Skeletal muscle cell (primary cell): ENCODE measurements around the gene PSMB11.

Experiments used
- DNase-seq: peaks from one replicate; pipeline ENCODE4 v3.0.0-alpha.2; 2010; ENCODE audit warnings: low read depth
- H3K4me3 ChIP-seq: 2 replicates; pipeline ENCODE4 v1.5.1; 2011; ENCODE audit warnings: low read depth, mild to moderate bottlenecking, control low read depth, low read length, moderate library complexity

The PSMB11 gene

GRCh38 chr14:23071921-23072539 is 30.0 kb downstream of the PSMB11 start:
- H3K4me3 ChIP-seq, result no peak overlapping the region
- DNase-seq, result no peak

- no peak overlapping the region for H3K4me3 ChIP-seq
- no peak for DNase-seq
These were observed 32.9 kb downstream of the PSMB11 start for GRCh38 chr14:23074906-23075305.

GRCh38 chr14:23076785-23077408 is 34.9 kb downstream of the PSMB11 start:
- no peak for DNase-seq

GRCh38 chr14:23077962-23078361 is 36.0 kb downstream of the PSMB11 start:
- DNase-seq, result no peak
- H3K4me3 ChIP-seq, result no peak overlapping the region

More at GRCh38 chr14:23076785-23077408, 34.9 kb downstream of the PSMB11 start:
- no peak overlapping the region for H3K4me3 ChIP-seq

DNA sequence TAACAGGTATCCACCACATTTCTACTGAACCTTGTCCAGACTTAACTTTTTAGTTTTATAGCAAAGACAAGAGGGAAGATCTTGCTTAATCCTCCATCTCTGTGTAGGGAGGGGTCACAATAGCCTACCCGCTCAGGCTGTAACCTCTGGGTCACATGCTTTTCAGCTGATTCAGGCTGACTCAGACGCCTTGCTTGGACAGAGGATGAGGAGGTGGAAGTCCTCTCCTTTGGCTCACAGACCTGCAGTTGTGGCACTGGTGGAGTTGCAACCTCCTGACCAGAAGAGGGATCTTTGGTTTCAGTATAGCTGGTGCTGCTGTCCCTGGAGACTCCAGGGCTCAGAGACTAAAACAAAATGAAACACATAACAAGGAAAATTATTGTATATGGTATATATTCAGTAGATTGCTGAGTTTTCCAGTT is 36.7 kb downstream of the PSMB11 start:
- peak; percentile 95 for DNase-seq
- H3K4me3 ChIP-seq, result no peak overlapping the region

DNA sequence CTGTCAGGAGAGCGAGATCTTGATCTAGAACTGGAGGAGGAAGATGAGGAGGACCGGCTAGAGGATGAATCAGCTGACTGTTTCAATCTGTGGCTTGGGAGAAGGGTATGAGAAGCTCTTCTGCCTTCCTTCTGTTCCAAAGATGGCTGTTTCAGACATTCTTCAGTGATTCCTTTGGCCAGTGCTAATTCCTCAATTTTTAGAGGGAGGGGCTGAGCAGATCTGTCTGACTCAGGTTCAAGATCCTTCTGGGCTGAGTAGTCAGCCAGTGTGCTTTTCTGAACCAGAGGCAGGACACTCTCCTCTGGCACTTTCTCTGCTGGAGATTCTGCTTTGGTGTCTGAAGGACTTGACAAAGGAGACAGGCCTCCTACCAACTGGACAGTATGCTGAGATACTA is 37.7 kb downstream of the PSMB11 start:
- DNase-seq, result no peak
- no peak overlapping the region for H3K4me3 ChIP-seq

GRCh38 chr14:23080474-23080873 is 38.5 kb downstream of the PSMB11 start:
- DNase-seq, result no peak
- no peak overlapping the region for H3K4me3 ChIP-seq

- no peak for DNase-seq
These were observed 43.4 kb downstream of the PSMB11 start for GRCh38 chr14:23085458-23085857.

DNA sequence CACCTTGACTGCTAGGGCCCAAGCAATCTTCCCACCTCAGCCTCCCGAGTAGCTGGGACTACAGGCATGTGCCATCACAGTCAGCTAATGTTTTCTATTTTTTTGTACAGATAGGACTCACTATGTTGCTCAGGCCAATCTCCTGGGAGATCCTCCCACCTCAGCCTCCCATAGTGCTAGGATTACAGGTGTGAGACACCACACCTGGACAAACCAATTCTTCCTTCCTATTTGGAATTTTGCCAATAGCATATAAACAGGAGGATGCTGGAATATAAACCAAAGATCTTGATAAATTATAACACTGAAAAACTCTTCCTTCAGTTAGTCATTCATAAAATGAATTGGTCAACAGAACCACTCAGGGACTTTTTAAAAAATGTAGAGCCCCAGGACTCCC is 44.6 kb downstream of the PSMB11 start:
- H3K4me3 ChIP-seq, result no peak overlapping the region
- no peak for DNase-seq

More at GRCh38 chr14:23085458-23085857, 43.4 kb downstream of the PSMB11 start:
- no peak overlapping the region for H3K4me3 ChIP-seq

DNA sequence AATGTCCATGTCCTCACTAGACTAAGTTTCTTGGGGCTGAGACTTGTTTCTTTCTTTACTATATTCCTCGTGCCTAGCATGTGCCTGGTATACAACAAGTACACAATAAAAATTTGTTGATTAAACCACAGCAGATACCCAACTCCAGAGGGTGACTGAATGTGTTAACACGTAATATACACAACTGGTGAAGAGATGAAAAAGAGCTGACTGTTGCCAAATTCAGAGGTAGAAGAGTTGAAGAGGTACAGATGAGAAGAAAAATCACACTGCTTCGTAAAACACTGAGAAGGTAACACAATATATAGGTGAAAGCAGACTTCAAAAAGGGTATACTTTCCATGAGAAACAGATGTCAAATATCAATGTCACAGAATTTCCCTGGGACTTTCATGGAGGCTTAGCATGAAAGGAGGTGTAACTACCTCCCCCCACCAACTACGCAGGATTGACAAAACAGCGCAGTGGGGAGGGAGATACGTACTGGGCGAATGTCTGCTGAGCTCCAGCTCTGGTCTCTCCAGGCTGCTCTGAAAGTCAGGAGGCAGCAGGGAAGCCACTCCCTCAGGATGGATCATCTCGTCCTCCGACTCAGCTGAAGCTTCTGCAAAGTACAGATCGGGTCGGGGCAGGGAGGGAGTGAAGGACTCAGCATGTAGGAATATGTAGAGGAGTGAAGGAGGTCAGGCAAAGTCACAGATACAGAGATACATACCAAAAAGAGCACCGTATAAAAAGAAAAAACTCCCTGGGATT is 47.7 kb downstream of the PSMB11 start:
- DNase-seq, result no peak
- no peak overlapping the region for H3K4me3 ChIP-seq

DNA sequence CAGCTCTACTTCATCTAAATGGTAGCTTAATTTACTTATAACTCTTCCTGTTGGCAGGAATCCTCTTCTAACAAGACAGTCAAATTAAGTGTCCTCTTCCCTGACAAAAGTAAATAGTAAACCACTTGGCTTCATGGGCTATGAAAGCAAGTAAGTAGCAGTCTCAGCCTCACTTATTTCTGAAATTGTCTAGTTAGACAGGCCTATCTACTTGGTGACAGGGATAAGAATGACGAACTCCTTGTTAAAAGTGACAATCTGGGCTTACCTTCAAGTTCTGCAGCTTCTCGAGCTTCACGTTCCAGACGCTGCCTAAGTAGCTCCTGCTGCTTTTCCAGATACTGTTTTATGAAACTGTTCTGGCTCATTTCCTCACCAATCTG is 48.2 kb downstream of the PSMB11 start:
- no peak overlapping the region for H3K4me3 ChIP-seq
- no peak for DNase-seq

DNA sequence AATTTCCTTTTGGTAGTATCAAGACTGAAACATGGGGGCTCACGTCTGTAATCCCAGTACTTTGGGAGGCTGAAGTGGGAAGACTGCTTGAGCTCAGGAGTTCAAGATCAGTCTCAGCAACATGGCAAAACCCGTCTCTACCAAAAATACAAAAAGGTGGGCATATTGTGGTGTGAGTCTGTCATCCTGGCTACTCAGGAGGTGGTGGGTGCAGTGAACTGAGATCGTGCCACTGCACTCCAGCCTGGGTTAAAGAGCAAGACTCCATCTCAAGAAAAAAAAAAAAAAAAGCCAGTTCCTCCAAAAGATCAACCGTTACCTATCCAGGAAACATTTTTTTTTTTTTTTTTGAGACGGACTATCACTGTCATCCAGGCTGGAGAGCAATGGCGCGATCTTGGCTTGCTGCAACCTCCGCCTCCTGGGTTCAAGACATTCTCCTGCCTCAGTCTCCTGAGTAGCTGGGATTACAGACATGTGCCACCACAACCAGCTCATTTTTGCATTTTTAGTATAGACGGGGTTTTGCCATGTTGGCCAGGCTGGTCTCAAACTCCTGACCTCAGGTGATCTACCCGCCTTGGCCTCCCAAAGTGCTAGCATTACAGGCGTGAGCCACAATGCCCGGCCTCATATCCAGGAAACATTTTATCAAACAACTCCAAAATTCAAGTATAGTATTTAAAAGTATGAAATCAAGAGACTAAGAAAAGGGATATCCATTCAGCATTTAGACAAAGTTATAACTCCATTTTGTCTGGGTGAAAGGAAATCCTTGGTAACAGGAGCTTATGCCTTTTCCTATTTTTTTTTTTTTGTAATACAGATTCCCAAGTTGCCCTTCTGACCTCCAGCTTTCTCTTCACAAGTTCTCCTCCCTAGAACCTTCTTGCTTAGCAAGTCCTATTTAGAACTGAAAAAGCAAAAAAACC is 49.5 kb downstream of the PSMB11 start:
- DNase-seq, result no peak
- H3K4me3 ChIP-seq, result no peak overlapping the region

GRCh38 chr14:23093104-23093503 is 51.1 kb downstream of the PSMB11 start:
- DNase-seq, result no peak
- peak overlapping the region; percentile 91 for H3K4me3 ChIP-seq

GRCh38 chr14:23093526-23093925 is 51.5 kb downstream of the PSMB11 start:
- no peak for DNase-seq
- H3K4me3 ChIP-seq, result peak overlapping the region; percentile 91
